ENCODE results near the gene SMARCB1. TPM values are rescaled to one million over a fixed set of nuclear protein-coding genes. Genes with fewer than 3 reads are reported as not detected.

SMARCB1 gene
- total and polyA plus RNA-seq, 7 experiments from 2014 or later: 37.0 to 81.1 (median 49.8) TPM

DNA sequence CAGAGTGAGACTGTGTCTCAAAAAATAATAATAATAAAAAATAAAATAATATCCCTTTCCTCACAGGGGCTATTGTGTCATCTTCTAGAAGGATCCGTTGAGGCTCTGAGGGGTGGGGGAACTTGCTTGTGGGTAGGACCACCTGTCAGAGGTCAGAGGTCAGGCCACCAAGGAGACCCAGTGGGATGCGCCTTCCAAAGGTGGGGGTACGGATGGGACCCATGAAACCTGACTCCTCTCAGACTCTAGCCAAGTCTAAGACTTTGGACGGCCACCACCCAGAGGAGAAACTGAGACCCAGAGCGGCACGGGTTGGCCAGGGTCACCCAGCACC is 14.5 kb upstream of the SMARCB1 start:
- intact Hi-C loops (cut with micrococcal nuclease): no loop called here
- Histone ChIP-seq H3K27me3 (ENCODE audit: control insufficient read depth in 2 of 2, insufficient read depth in 2 of 2, low read length in 2 of 2) (no peaks in the 10 kb centered on the region), H3K4me3 (ENCODE audit: low read length) (peak overlapping the region; percentile 43), H3K36me3 (ENCODE audit: control insufficient read depth in 2 of 3, insufficient read depth in 3 of 3, low read length in 3 of 3) (peaks cover 0 to 6% (median 0%) of the 10 kb centered on the region in 3 experiments), H3K4me1 (ENCODE audit: control insufficient read depth in 2 of 2, insufficient read depth in 2 of 2, low read length in 2 of 2) (peaks cover 8 to 22% of the 10 kb centered on the region in 2 donors), H3K27ac (ENCODE audit: low read depth, low read length) (peak overlapping the region; percentile 33), H3K9me3 (ENCODE audit: control insufficient read depth in 2 of 3, low read length in 3 of 3) (no peaks in the 10 kb centered on the region)
- no peaks in the 10 kb centered on the region for H3K36me3 Mint-ChIP-seq
- ChIA-PET CTCF (interaction anchor here (1.4 to 2.7 kb wide), 2 partner anchors 14 to 77 kb away, joined by 6 to 10 read pairs; partner anchors contain the start of gene SMARCB1), POLR2A (interaction anchor here (1.7 to 8.9 kb wide), 2 partner anchors 9 to 15 kb away, joined by 4 to 62 read pairs; partner anchors contain the start of genes C22orf15 and SMARCB1)
- DNase-seq (peak in 2 of 9 donors; percentile 6 to 8), ATAC-seq (no peak)
- H3K4me1 Mint-ChIP-seq: peaks cover 8 to 30% (median 20%) of the 10 kb centered on the region in 7 donors
- H3K4me3 Mint-ChIP-seq: peak overlapping the region; percentile 56 to 80 (median 75)
- peak overlapping the region in 1 of 9 donors; percentile 43 for H3K27ac Mint-ChIP-seq
- no peaks in the 10 kb centered on the region for H3K9me3 Mint-ChIP-seq
- peaks cover 0 to 20% (median 0%) of the 10 kb centered on the region in 5 donors for H3K27me3 Mint-ChIP-seq

DNA sequence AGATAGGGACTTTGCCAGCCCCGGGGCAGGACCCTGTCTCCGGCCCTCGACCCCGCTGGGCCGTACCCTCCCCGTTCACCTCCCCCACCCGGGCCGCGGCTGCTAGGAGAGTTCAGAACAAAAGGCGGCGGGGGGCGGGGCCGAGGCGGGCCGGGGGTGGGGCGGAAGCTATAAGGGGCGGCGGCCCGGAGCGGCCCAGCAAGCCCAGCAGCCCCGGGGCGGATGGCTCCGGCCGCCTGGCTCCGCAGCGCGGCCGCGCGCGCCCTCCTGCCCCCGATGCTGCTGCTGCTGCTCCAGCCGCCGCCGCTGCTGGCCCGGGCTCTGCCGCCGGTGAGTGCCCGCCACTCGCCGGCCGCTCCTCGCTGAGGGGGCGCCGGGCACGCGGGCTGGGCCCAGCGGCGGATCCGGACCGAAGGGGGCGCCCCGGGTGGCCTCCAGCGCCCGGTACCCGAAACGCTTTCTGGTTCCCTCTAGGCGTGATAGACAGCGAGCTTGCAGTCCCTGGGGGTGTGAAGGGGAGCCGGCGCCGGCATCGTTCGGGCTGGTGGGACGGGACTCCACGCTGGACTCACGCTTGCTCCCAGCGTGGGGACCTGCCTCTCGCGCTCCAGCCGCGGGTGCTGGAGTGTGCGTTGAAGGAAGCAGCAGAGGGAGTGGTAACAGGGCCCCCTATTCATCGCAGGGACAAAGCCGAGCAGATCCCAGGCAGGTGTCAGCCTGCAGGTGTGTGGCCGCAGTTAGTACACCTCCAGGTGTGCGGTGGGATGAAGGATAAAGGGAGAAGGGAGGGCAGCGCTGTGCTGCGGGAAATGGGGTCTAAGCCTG is 13.9 kb upstream of the SMARCB1 start, which contains the start of gene MMP11:
MMP11 (plus strand) TSS at position 201 of the 825 bp plus-strand sequence; CDS start at position 223, 22 bp downstream.
- Mint-ChIP-seq H3K9me3 (no peaks in the 10 kb centered on the region), H3K4me3 (peak within 1 kb of the TSS; percentile 56 to 85 (median 75)), H3K36me3 (no peaks in the 10 kb centered on the region), H3K27ac (peak within 1 kb of the TSS in 5 of 9 donors; percentile 1 to 60 (median 35)), H3K27me3 (peaks cover 0 to 20% (median 0%) of the 10 kb centered on the region in 5 donors), H3K4me1 (peaks cover 8 to 30% (median 20%) of the 10 kb centered on the region in 7 donors)
- peaks cover 8 to 22% of the 10 kb centered on the region in 2 donors for H3K4me1 ChIP-seq (ENCODE audit: control insufficient read depth in 2 of 2, insufficient read depth in 2 of 2, low read length in 2 of 2)
- ChIA-PET CTCF (interaction anchor here (2.7 kb wide), 1 partner anchor 13 kb away, joined by 10 read pairs; the partner anchor contains the start of gene SMARCB1), POLR2A (interaction anchor here (1.7 to 8.9 kb wide), 2 partner anchors 10 to 14 kb away, joined by 4 to 62 read pairs; partner anchors contain the start of genes C22orf15 and SMARCB1)
- H3K4me3 ChIP-seq (ENCODE audit: low read length): peak within 1 kb of the TSS; percentile 43
- peak; percentile 66 for ATAC-seq
- no peaks in the 10 kb centered on the region for H3K27me3 ChIP-seq (ENCODE audit: control insufficient read depth in 2 of 2, insufficient read depth in 2 of 2, low read length in 2 of 2)
- intact Hi-C loops (cut with micrococcal nuclease): no loop called here
- peak within 1 kb of the TSS; percentile 33 for H3K27ac ChIP-seq (ENCODE audit: low read depth, low read length)
- peaks cover 0 to 3% (median 0%) of the 10 kb centered on the region in 3 experiments for H3K36me3 ChIP-seq (ENCODE audit: control insufficient read depth in 2 of 3, insufficient read depth in 3 of 3, low read length in 3 of 3)
- peak in 8 of 9 donors; percentile 30 to 63 (median 47) for DNase-seq
- H3K9me3 ChIP-seq (ENCODE audit: control insufficient read depth in 2 of 3, low read length in 3 of 3): no peaks in the 10 kb centered on the region

DNA sequence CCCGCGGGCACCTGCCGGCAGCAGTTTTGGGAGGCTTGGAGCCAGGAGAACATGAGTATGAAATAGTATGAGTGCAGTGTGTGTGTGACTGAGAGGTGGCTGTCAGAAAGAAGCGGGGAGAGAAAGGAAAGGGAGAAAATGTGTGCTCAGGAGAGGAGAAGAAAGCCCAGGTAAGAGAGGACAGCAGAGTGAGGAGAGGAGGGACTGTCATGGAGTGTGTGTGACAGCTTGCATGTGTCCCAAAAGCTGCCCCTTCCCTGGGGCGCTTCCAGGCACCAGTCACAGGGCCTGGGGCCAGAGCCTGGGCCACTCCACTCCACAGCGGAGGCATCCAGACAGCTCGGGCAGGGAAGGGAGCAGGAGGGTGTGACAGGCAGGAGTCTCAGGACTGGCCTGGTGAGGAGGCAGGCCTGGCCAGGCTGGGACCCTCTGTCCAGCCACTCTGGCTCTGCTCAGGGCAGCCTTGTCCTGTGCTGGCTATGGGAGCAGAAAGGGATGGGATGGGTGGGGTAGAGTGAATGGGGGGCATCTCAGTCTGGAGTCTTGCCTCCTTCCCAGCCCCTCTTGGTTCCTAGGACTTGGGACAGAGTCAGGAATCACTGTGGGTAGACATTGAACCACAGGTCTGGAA is 13.2 kb upstream of the SMARCB1 start:
- peaks cover 8 to 22% of the 10 kb centered on the region in 2 donors for H3K4me1 ChIP-seq (ENCODE audit: control insufficient read depth in 2 of 2, insufficient read depth in 2 of 2, low read length in 2 of 2)
- DNase-seq (no peak), ATAC-seq (no peak)
- H3K27ac Mint-ChIP-seq: peak overlapping the region in 4 of 9 donors; percentile 1 to 60 (median 24)
- H3K27me3 ChIP-seq (ENCODE audit: control insufficient read depth in 2 of 2, insufficient read depth in 2 of 2, low read length in 2 of 2): no peaks in the 10 kb centered on the region
- no peaks in the 10 kb centered on the region for H3K36me3 Mint-ChIP-seq
- ChIA-PET CTCF (no interaction called here), POLR2A (interaction anchor here (0.7 to 8.9 kb wide), 3 partner anchors 9 to 13 kb away, joined by 3 to 62 read pairs (median 3); partner anchors contain the start of genes C22orf15 and SMARCB1)
- no peaks in the 10 kb centered on the region for H3K9me3 Mint-ChIP-seq
- peaks cover 0 to 20% (median 0%) of the 10 kb centered on the region in 5 donors for H3K27me3 Mint-ChIP-seq
- H3K27ac ChIP-seq (ENCODE audit: low read depth, low read length): no peak overlapping the region
- no peaks in the 10 kb centered on the region for H3K36me3 ChIP-seq (ENCODE audit: control insufficient read depth in 2 of 3, insufficient read depth in 3 of 3, low read length in 3 of 3)
- no peaks in the 10 kb centered on the region for H3K9me3 ChIP-seq (ENCODE audit: control insufficient read depth in 2 of 3, low read length in 3 of 3)
- peak overlapping the region; percentile 0 to 85 (median 60) for H3K4me3 Mint-ChIP-seq
- peaks cover 8 to 30% (median 18%) of the 10 kb centered on the region in 7 donors for H3K4me1 Mint-ChIP-seq
- intact Hi-C loops (cut with micrococcal nuclease): no loop called here
- no peak overlapping the region for H3K4me3 ChIP-seq (ENCODE audit: low read length)

DNA sequence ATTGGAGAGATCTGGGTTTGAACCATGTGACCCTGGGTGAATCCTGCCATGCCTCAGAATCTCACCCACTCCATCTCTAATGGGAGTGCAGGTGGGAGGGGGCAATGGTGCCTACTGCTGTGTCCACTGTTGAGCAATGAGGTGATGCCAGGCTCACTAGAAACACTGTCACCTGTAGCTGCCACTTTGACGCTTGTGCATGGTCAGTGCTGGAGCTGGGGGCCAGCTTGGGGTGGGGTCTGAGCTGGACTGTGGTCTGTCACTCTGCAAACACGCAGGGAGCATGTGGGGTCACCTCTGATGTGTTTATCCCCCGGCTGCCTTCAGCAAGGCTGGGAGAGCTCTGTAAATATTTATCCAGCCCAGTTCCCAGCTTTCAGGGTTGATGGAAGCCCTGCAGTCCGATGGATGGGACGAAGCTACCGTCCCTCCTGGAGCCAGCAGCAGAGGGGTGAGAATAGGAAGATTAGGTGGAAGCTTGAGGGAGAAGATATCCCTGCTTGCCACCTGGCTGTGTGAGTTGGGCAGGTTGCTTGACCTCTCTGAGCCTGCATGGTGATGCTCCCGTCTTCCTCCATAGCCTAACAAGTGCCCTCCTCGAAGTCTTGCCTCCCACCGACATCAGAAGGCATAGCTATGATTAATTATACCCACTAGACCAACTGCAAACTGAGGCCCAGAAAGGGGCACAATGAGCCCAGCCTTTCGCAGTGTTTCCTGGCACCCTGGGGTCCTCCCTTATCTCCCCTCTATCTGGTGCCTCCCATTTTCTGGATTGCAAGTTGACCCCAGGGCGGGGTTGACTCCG is 12.4 kb upstream of the SMARCB1 start:
- Mint-ChIP-seq H3K27me3 (peaks cover 0 to 20% (median 0%) of the 10 kb centered on the region in 5 donors), H3K27ac (peak overlapping the region in 1 of 9 donors; percentile 27), H3K4me1 (peaks cover 8 to 30% (median 18%) of the 10 kb centered on the region in 7 donors), H3K36me3 (no peaks in the 10 kb centered on the region), H3K4me3 (peak overlapping the region in 3 of 10 donors; percentile 9 to 71 (median 56)), H3K9me3 (no peaks in the 10 kb centered on the region)
- H3K4me3 ChIP-seq (ENCODE audit: low read length): no peak overlapping the region
- CTCF ChIA-PET: interaction anchor here (1.1 kb wide), 1 partner anchor 77 kb away, joined by 3 read pairs; no protein-coding TSS in a partner anchor
- ATAC-seq: no peak
- intact Hi-C loops (cut with micrococcal nuclease): no loop called here
- H3K27ac ChIP-seq (ENCODE audit: low read depth, low read length): no peak overlapping the region
- H3K36me3 ChIP-seq (ENCODE audit: control insufficient read depth in 2 of 3, insufficient read depth in 3 of 3, low read length in 3 of 3): no peaks in the 10 kb centered on the region
- POLR2A ChIA-PET: interaction anchor here (0.6 to 8.9 kb wide), 6 partner anchors 9 to 237 kb away, joined by 3 to 62 read pairs (median 3); partner anchors contain the start of genes C22orf15, CABIN1, SLC2A11 and SMARCB1
- peaks cover 8 to 22% of the 10 kb centered on the region in 2 donors for H3K4me1 ChIP-seq (ENCODE audit: control insufficient read depth in 2 of 2, insufficient read depth in 2 of 2, low read length in 2 of 2)
- DNase-seq: no peak
- H3K9me3 ChIP-seq (ENCODE audit: control insufficient read depth in 2 of 3, low read length in 3 of 3): no peaks in the 10 kb centered on the region
- no peaks in the 10 kb centered on the region for H3K27me3 ChIP-seq (ENCODE audit: control insufficient read depth in 2 of 2, insufficient read depth in 2 of 2, low read length in 2 of 2)

DNA sequence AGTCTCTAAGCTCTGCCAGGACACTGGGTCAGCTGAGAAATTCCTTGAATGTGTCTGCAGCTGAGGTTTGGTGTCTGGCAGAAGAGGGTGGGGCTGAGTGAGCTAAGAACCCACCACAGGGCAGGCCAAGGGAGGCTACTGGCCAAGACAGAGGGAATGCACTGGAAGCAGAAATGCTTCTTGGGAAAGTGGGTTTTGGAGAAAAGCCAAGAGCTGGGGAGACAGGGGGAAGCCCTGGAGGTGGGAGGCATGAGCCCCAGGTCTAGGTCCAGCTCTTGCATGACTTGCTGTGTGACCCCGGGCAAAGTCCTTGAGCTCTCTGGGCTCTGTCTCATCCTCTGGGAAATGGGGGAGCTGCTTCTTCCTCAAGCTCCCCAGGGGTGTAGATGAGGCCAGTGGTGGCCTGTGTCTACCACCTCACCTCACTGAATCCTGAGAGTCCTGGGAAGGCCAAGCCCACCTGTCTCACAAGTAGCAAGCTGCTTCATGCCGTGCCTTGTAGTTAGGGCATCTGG is 11.8 kb upstream of the SMARCB1 start:
- intact Hi-C loops (cut with micrococcal nuclease): no loop called here
- Mint-ChIP-seq H3K36me3 (no peaks in the 10 kb centered on the region), H3K27me3 (peaks cover 0 to 20% (median 0%) of the 10 kb centered on the region in 5 donors), H3K4me1 (peaks cover 8 to 26% (median 18%) of the 10 kb centered on the region in 7 donors), H3K4me3 (peak overlapping the region in 3 of 10 donors; percentile 9 to 71 (median 56)), H3K27ac (peak overlapping the region in 2 of 9 donors; percentile 3 to 27), H3K9me3 (no peaks in the 10 kb centered on the region)
- no peaks in the 10 kb centered on the region for H3K36me3 ChIP-seq (ENCODE audit: control insufficient read depth in 2 of 3, insufficient read depth in 3 of 3, low read length in 3 of 3)
- DNase-seq (no peak), ATAC-seq (no peak)
- H3K4me3 ChIP-seq (ENCODE audit: low read length): no peak overlapping the region
- H3K4me1 ChIP-seq (ENCODE audit: control insufficient read depth in 2 of 2, insufficient read depth in 2 of 2, low read length in 2 of 2): peaks cover 8 to 22% of the 10 kb centered on the region in 2 donors
- H3K27ac ChIP-seq (ENCODE audit: low read depth, low read length): no peak overlapping the region
- no peaks in the 10 kb centered on the region for H3K9me3 ChIP-seq (ENCODE audit: control insufficient read depth in 2 of 3, low read length in 3 of 3)
- CTCF ChIA-PET: interaction anchor here (0.7 to 1.1 kb wide), 2 partner anchors 76 to 78 kb away, joined by 3 read pairs; no protein-coding TSS in a partner anchor
- H3K27me3 ChIP-seq (ENCODE audit: control insufficient read depth in 2 of 2, insufficient read depth in 2 of 2, low read length in 2 of 2): no peaks in the 10 kb centered on the region
- POLR2A ChIA-PET: interaction anchor here (0.6 to 8.9 kb wide), 5 partner anchors 10 to 236 kb away, joined by 3 to 62 read pairs (median 3); partner anchors contain the start of genes CABIN1, SLC2A11 and SMARCB1

Measured in naive thymus-derived CD4-positive, alpha-beta T cell (primary cell).